HL-60/S4 (cell line): ENCODE data around the gene FLNB.

Experiments
- in situ Hi-C: fragments of 300-500 bp; cut with MboI; formaldehyde crosslinking; loops from 2 replicates; pipeline ENCODE4 v1.14.3; 2022; ENCODE audit warnings: low sequenced_read_pairs

FLNB gene

DNA sequence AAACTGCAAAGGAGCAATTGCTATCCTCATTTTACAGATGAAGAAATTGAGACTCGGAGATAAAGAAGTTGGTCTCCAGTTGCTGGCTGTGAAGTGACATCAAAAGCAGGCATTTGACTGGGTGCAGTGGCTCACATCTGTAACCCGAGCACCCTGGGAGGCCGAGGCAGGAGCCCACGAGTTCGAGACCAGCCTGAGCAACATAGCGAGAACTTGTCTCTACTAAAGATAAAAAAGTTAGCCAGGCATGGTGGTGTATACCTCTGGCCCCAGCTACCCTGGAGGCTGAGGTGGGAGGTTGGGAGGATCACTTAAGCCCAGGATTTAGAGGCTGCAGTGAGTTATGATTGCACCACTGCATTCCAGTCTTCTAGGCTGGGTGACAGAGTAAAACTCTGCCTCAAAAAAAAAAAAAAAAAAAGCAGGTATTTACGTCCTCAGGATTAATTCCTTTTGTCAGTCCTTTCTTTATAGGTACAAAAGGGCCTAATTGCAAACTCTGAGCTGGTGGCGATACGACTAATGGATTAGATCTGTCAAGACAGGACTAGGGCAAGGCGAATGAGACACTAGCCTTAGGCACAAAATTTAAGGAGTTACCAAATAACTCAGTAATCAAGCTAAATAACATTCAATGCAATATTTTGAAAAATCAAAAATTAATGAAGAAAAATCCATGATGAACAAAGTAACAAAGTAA, 208.4 kb downstream of the FLNB start:
- in situ Hi-C loops = no loop called here

DNA sequence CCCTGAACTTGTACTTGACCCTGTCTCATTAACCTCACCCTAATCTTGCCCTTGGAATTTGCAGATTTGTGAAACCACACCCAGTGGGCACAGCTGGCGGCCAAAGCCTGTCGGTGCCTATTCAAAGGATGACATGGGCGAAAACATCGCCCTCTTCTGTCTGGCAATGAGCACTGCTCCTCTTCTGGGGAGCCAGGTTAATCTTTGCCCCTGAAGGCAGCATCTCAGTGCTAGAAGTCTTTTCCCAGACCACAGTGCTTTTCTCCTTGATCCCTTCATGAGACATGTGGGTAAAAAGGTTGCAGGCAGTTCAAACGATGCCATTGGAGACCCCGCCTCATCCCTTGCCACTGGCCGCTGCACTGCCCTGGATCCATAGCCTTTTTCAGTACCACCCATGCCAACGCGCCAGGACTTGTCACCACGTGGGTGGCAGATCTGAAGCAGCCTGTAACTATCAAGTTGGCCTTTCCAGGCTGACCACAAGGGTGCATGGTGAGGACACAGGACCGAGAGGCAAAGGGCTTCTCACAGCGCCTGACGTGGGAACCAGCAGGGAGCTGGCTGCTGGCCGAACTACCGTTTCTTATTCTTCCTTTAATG, 209.1 kb downstream of the FLNB start:
- in situ Hi-C loops = no loop called here

DNA sequence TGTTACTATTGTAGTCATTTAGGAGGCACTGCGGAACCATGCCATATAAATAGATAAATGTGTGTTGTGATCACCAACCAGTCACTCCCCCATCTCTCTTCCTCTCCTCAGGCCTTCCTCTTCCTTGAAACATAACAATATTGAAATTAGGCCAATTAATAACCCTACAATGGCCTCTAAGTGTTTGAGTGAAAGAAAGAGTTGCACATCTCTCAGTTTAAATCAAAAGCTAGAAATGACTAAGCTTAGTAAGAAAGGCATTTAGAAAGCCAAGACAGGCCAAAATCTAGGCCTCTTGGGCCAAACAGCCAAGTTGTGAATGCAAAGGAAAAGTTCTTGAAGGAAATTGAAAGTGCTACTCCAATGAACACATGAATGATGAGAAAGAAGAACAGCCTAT, 210.7 kb downstream of the FLNB start:
- in situ Hi-C loops = no loop called here
